NCI-H1417 treated with DMSO at 0.1 percent for 48 hours (cell line): Measurements from ENCODE around the gene COL4A2.
"Not testable (repeated sequence)": the region's sequence is repeated elsewhere in the genome, so short reads cannot be mapped to it uniquely, and the experiment has no call there.

Experiments
- DNase-seq: peaks from one replicate; lab custom pipeline; 2025; lab: John Stamatoyannopoulos, UW

The COL4A2 gene

DNA sequence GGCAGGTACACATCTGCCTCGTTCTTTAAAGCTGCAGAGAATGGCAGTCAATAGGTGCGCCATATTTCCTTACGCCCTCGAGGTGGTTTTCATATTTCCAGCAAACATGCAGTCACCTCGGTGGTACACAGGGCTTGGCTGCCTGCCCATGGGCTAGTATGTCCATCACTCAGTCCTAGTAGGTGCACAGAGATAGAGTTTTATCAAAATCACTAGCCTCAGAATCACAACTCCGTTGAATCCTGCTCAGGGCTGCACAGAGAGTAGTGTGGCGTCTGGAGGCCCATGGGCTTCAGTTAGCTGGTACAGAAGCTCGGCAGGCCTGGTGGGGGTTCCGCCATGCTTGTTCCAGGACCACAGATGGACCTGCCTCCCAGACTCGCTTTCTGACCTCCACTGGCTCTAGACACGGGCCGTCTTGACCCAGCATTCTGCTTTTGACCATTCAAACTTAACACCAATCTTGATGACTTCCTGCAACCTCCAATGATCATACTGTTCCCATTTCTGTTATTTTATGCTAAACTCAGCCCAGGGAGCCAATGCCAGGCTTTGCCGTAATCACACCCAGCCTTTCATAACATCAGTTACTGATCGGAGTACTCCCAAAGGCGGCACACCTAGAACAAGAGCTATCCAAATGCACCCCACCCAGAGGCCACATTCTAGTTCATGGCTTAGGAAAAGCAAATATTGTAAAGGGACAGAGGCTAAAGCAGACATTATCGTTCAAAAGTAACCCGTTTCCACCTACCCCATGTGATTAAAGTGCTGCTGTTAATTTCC lies 134.1 kb downstream of the COL4A2 start:
- DNase-seq: no peak

DNA sequence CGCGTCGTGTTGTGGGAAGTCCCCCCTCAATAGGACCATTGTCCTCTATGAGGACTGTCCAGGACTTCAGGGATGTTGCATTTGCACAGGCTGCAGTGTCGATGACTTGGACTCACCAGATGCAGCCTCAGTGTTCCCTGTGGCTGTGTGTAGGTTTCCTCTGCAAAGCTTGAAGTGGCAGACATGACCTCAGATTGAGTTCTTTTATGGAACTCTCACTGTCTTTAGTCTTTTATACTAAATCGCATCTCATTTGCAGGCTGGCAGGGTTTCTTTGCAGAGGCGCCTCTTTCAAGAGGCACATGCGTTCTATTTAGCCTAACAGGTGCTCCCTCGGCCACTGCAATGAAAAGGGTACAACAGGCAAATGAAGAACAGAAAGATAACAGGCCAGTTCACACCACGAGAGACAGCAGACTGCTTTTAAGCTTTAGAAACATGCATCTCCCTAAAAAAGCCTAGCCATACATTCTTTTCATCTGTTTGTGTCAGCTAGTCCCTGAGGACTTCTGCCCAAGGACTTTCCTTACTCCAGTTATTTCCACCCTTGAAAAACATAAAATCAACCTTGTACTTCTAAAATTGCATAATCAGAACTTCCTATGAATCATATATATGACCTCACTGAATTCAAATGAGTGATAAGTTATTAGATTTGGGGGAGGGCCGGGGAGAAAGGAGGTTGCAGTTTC lies 136.0 kb downstream of the COL4A2 start:
- DNase-seq: no peak

DNA sequence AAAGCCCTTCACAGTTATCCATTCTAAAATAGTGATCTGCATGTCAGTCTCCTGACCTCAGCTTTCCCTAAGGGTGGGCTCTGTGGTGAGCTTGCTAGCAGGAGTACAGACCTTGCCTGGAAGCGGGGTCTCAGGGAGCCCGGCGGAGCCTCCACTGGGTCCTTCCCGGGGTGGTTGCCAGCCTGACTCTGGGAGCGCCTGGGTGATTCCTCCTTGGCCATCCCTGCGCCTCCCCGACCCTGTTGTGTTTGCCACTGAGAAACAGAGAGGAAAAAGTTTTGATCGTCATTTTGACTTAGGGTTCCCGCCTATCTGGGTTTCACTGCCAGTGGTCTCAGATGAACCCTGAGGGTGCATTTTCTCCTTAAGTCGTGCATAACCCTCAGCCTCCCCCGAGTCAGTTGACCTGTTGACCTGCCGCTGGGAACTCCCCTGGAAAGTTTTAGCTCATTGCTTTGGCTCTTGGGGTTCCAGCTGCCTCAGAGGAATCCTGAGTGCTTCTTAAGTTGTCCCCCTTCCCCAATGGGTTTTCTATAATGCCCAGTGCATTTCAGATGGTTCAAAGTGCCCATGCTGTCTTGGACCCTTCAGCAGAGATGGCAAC lies 136.6 kb downstream of the COL4A2 start:
- no peak for DNase-seq

GRCh38 chr13:110444226-110444653 lies 137.2 kb downstream of the COL4A2 start:
- no peak for DNase-seq

- DNase-seq: no peak
Observed at GRCh38 chr13:110445183-110445582, 138.1 kb downstream of the COL4A2 start.

GRCh38 chr13:110445722-110446574 lies 138.9 kb downstream of the COL4A2 start:
- no peak for DNase-seq

DNA sequence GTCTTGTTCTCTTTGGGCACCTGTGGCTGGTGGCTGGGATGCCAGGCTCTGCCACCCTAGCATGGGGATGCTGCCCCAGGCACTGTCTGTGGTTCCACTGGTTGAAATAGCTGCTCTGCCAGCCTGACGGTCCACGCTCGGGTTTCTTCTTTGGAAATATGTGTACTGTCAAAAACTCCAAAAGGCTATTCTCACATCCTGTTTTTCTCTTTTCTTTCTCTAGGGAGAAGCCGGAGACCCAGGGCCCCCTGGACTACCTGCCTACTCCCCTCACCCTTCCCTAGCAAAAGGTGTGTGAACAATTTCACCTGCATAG lies 139.4 kb downstream of the COL4A2 start:
- no peak for DNase-seq

GRCh38 chr13:110447058-110447511 lies 140.0 kb downstream of the COL4A2 start:
- no peak for DNase-seq

DNA sequence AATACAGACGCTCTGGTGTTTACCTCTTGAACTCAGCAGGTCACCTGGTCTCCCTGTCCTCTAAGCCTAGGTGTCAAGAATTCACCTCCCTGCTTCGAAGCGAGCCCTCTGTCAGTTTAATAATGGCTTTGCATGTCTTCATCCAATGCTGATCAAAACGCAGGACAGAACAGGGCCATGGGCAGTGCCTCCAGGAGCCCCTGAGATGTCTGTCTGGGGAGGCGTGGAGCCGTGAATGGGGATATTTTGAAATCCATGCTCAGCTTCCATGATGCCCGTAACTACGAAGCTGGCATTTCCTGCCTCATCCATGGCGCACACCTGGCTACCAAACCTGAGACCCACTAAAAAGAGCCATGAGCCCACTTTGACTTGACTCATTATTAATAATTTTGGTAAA lies 140.7 kb downstream of the COL4A2 start:
- no peak for DNase-seq

GRCh38 chr13:110448230-110448629 lies 141.1 kb downstream of the COL4A2 start:
- DNase-seq: no peak

- no peak for DNase-seq
Observed at GRCh38 chr13:110448677-110449076, 141.6 kb downstream of the COL4A2 start.

DNA sequence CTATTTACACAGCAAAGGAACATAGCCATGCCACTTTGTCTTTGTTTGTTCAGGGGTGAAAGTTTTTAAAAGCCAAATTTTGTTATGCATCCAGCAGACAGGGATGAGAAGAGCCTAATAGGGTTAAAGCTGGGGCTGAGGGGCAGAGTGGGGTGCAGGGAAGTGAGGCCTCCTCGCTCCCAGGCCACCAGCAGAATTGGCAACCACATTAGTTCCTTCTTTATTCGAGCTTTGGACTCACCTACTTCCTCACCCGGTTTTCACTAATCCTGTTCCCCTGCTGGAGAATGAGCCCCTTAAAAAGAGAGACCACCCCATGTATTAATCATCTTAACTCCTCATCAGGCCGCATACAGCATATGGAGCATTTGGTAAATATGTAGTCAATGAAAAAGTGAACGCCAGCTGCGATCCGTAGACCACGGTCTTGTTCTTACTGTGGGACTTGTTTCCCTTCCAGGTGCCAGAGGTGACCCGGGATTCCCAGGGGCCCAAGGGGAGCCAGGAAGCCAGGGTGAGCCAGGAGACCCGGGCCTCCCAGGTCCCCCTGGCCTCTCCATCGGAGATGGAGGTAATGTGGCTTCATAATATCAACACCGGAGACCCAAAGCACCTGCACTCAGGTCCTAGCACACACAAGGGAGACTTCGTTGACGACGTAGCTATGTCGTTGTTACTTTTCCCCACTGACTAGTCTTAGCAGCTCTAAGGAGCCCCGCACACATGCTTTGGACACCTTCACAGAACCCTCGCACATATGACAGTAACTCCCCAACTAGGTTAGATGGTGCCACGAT lies 142.3 kb downstream of the COL4A2 start:
- no peak for DNase-seq

- no peak for DNase-seq
Observed at GRCh38 chr13:110450016-110450900, 143.2 kb downstream of the COL4A2 start.

GRCh38 chr13:110450941-110451730 lies 144.1 kb downstream of the COL4A2 start:
- DNase-seq: no peak

DNA sequence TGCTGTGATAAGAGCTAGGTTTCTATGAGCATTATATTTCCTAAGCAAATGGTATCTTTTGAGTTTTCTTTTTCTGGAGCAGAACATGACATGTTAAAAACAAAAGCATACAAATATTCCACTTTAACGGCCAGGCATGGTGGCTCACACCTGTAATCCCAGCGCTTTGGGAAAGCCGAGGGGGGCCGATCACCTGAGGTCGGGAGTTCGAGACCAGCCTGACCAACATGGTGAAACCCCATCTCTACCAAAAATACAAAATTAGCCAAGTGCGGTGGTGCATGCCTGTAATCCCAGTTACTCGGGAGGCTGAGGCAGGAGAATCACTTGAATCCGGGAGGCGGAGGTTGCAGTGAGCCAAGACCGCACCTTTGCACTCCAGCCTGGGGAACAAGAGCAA lies 146.0 kb downstream of the COL4A2 start:
- not testable (repeated sequence) for DNase-seq

GRCh38 chr13:110453797-110454196 lies 146.7 kb downstream of the COL4A2 start:
- DNase-seq: no peak

DNA sequence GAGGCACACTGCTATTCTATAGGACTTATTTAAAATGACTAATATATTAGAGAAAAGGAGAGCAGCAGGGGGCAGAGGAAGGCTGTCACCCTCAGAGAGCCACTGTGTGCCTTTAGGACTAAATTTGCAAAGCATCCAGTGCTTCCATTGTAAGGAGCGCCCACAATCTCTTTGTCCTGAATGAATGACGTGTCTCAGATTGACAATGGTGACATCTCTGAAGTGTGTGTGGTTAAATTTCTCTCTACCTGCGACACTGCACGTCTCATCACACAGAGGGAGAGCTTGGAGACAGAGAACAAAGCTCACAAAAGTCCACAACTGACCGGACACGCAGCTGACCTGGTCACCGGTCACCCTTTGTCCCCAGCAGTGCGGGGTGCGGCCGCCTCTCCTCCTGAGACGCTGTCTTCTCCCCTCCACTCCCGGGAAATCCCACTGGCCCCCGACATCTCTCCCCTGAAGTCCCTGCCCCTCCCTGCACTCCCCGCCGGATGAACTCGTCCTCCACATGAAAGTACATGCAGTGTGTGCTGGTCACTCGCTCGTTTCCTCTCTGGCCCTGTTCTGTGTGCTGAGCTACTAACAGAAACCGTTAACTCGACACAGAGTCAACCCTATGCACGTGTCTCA lies 147.3 kb downstream of the COL4A2 start:
- no peak for DNase-seq

GRCh38 chr13:110454956-110455355 lies 147.9 kb downstream of the COL4A2 start:
- no peak for DNase-seq

DNA sequence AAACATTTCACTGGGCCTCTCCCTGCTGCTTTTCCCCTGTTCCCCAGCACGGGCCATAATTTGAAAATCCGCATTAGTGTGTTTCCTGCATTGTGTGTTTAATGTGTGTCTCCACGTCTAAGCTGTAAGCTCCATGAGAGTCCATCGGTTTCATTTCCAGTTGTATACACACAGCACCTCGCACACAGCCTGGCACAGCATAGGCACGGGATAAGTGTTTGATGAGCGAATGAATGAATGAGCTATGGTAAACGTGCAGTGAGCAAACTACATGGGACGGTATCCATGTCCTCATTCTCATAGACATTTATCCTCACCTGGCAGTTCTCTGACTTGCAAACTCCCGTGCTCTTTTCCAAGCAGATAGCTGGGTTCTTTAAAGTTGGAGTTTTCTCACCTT lies 148.4 kb downstream of the COL4A2 start:
- no peak for DNase-seq
